ENCODE measurements around the gene KDM2A.

DNA sequence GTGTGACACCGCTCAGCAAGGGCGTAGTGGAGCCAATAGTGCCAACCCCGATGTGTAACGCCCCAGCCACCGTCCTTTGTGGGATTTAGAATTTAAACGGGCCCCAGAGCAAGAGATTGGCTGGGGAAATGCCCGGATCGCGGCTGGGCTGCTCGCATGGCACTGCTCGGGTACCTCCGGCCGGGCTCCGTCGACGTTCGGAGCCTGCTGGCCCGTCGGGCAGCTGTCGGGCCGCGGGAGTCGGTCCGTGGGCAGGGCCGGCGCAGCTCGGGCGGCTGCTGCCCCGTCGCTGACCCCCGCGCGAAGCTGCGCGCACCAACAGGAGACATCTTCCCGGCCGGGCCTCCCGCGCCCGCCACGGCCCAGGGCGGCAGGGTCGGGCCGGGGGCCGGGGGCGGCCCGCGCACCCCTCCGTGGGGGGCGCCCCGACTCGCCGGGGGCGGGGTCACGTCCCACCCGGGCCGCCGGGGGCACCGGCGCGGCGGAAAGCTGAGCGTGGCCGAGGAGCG, 1.3 kb upstream of the KDM2A start:
- TF ChIP-seq CTCF (conservative IDR thresholded peaks at IDR 0.05; ENCODE audit: low read depth, low read length) (no peak), EZH2 (IDR thresholded peaks at IDR 0.05; ENCODE audit: borderline replicate concordance, low read depth, low read length, poor library complexity, severe bottlenecking) (no peak)
